ENCODE data around the gene ZNG1B.
"Not testable (repeated sequence)": the region's sequence is repeated elsewhere in the genome, so short reads cannot be mapped to it uniquely, and the experiment has no call there.

ZNG1B gene

DNA sequence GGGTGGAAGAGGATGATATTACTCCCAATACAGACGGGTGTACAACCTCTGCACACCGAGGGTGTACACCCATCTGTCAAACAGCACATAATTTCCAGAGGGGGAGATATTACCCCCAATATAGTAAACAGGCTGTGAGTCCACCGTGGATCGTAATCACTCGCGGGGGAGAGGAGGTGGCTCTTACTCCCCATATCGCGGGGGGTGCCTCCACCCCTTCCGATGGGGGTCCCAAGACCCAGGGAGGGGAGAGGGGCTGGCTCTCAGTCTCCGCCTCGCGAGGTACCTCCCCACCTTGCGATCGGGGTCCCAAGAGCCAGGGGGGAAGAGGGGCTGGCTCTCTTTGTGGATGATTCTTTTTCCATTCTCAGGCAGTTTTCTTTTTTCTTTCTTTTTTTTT, 74.4 kb downstream of the ZNG1B start:
- not testable (repeated sequence) for H3K4me3 ChIP-seq (IDR thresholded peaks at IDR 0.05; ENCODE audit: insufficient read depth, low read depth, low read length); H3K4me2 ChIP-seq; H3K36me3 ChIP-seq (ENCODE audit: insufficient read depth); H3K4me1 ChIP-seq (ENCODE audit: low read depth, poor library complexity, severe bottlenecking); H3K27ac ChIP-seq; H3K9ac ChIP-seq; H3K79me2 ChIP-seq (ENCODE audit: insufficient read depth, low read depth); H3K27me3 ChIP-seq (ENCODE audit: insufficient read depth, low read depth); H2AFZ ChIP-seq (ENCODE audit: low read depth); H4K20me1 ChIP-seq (ENCODE audit: insufficient read depth)

DNA sequence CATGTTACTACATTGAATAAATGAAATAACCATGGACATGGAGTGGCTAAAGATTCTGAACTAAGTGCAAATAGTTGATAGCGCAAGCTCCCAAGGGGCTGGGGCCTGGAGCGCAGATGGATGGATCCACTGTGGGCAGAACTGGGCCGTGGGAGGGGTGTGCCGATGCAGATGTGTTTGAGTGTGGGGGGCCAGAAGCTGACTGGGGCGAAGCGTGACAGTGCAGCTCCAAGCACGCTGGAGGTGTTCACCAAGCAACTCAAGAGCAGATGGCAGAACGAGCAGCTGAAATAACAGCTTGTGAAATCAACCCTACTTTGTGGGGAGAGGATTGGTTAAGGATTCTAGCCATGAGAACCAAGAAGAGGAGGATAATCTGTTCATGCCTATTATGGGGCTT, 78.0 kb downstream of the ZNG1B start:
- not testable (repeated sequence) for H4K20me1 ChIP-seq (ENCODE audit: insufficient read depth); H3K79me2 ChIP-seq (ENCODE audit: insufficient read depth, low read depth); H3K4me3 ChIP-seq (IDR thresholded peaks at IDR 0.05; ENCODE audit: insufficient read depth, low read depth, low read length); H3K4me1 ChIP-seq (ENCODE audit: low read depth, poor library complexity, severe bottlenecking); H3K9ac ChIP-seq; H3K27me3 ChIP-seq (ENCODE audit: insufficient read depth, low read depth); H3K36me3 ChIP-seq (ENCODE audit: insufficient read depth); H3K4me2 ChIP-seq; H3K27ac ChIP-seq; H2AFZ ChIP-seq (ENCODE audit: low read depth)

DNA sequence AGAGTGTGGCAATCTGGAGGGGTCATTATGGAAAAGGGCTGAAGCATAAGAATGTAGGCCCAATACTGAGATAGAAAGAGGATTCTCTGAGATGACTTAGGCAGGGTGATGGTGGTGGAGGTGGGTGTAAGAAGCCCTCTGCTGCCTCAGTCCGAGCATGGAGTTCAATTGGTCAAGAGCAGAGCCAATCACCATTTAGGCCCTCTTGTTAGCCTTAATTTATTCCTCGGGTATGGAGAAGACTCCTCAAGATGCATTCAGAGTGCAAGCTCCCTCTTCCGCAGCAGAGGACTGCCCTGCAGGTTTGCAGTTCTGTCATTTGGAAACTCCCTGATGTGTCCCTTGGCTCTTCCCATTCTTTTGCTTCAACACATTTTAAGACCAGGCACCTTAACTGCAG, 78.5 kb downstream of the ZNG1B start:
- H4K20me1 ChIP-seq (ENCODE audit: insufficient read depth); H3K36me3 ChIP-seq (ENCODE audit: insufficient read depth); H3K27me3 ChIP-seq (ENCODE audit: insufficient read depth, low read depth); H3K27ac ChIP-seq; H3K79me2 ChIP-seq (ENCODE audit: insufficient read depth, low read depth); H3K9ac ChIP-seq; H3K4me2 ChIP-seq; H3K4me3 ChIP-seq (IDR thresholded peaks at IDR 0.05; ENCODE audit: insufficient read depth, low read depth, low read length); H3K4me1 ChIP-seq (ENCODE audit: low read depth, poor library complexity, severe bottlenecking); H2AFZ ChIP-seq (ENCODE audit: low read depth): not testable (repeated sequence)

DNA sequence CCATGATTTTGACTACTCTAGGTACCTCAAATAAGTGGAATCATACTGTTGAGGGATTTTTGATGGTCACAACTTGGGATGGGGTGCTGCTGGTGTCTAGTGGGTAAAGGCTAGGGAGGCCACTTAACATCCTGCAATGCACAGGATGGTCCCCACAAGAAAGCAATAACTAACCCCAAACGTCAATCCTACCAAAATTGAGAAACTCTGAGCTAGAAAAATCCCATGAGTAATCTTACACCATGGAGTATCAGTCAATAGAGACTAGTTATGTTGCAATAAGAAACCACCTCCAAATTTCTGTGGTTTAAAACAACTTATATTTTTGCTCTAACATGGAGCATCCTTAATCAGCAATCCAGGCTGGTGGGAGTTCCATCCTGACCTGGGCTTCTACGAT, 79.5 kb downstream of the ZNG1B start:
- not testable (repeated sequence) for H3K36me3 ChIP-seq (ENCODE audit: insufficient read depth); H2AFZ ChIP-seq (ENCODE audit: low read depth); H3K27me3 ChIP-seq (ENCODE audit: insufficient read depth, low read depth); H3K79me2 ChIP-seq (ENCODE audit: insufficient read depth, low read depth); H3K4me2 ChIP-seq; H3K4me3 ChIP-seq (IDR thresholded peaks at IDR 0.05; ENCODE audit: insufficient read depth, low read depth, low read length); H3K4me1 ChIP-seq (ENCODE audit: low read depth, poor library complexity, severe bottlenecking); H3K9ac ChIP-seq; H3K27ac ChIP-seq; H4K20me1 ChIP-seq (ENCODE audit: insufficient read depth)

DNA sequence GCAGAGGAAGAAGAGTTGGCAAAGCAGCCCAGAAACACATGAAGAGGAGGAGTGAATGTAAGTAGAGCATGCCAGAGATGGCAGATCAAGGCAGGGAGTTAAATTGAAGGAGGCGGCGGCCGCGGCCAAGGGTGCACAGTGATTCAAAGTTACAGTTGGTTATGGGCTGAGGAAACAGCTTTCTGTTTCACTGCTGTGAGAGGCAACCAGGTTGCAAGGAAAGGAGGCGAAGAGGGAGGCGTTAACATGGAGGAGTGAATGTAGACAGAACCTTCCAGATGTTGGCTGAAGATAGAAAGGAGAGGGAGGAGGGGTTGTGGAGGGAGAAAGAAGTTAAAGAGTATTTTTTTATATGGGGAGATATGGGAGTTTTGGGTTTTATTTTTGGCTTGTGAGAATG, 83.3 kb downstream of the ZNG1B start:
- not testable (repeated sequence) for H3K27me3 ChIP-seq (ENCODE audit: insufficient read depth, low read depth); H3K9ac ChIP-seq; H3K36me3 ChIP-seq (ENCODE audit: insufficient read depth); H3K79me2 ChIP-seq (ENCODE audit: insufficient read depth, low read depth); H3K27ac ChIP-seq; H3K4me1 ChIP-seq (ENCODE audit: low read depth, poor library complexity, severe bottlenecking); H4K20me1 ChIP-seq (ENCODE audit: insufficient read depth); H3K4me3 ChIP-seq (IDR thresholded peaks at IDR 0.05; ENCODE audit: insufficient read depth, low read depth, low read length); H3K4me2 ChIP-seq; H2AFZ ChIP-seq (ENCODE audit: low read depth)

DNA sequence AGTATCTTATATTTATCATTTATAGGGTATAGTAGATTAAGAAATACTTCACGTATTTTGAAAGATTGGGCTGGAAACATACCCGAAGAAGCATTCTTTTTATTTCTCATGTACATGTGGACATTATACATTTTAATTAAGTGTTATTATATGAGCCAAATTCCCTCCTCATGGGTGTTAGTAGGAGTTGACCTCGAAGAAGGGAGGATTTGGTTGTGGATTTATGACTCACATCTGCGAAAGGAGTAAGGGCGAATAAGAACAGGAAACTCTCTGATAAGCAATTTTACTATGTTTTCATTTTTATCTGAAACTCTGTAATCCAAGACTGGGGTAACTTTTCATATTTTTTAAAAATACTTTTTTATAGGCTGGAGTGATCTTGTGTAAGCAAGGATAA, 84.0 kb downstream of the ZNG1B start:
- not testable (repeated sequence) for H3K9ac ChIP-seq; H3K4me1 ChIP-seq (ENCODE audit: low read depth, poor library complexity, severe bottlenecking); H3K36me3 ChIP-seq (ENCODE audit: insufficient read depth); H3K79me2 ChIP-seq (ENCODE audit: insufficient read depth, low read depth); H3K27me3 ChIP-seq (ENCODE audit: insufficient read depth, low read depth); H3K27ac ChIP-seq; H3K4me3 ChIP-seq (IDR thresholded peaks at IDR 0.05; ENCODE audit: insufficient read depth, low read depth, low read length); H4K20me1 ChIP-seq (ENCODE audit: insufficient read depth); H2AFZ ChIP-seq (ENCODE audit: low read depth); H3K4me2 ChIP-seq

DNA sequence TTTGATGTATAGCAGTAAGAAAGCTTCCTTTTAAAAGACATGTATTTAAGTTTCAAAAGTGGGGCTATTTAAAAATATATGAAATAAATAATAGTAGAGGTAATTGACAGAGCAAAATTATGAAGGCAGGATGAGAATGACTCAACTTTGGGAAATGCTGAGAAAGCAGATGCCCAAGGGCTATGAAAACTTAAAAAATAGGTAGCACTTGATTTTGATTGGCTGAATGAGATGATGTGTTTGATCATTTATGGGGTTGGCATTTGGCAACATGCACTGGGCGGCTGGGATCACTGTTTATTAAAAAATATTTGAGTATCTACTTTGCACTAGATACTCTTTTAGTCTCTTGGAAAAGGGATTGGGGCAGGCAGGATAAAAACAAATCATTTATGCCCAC, 87.5 kb downstream of the ZNG1B start:
- not testable (repeated sequence) for H3K27ac ChIP-seq; H3K4me3 ChIP-seq (IDR thresholded peaks at IDR 0.05; ENCODE audit: insufficient read depth, low read depth, low read length); H3K4me2 ChIP-seq; H3K4me1 ChIP-seq (ENCODE audit: low read depth, poor library complexity, severe bottlenecking); H3K36me3 ChIP-seq (ENCODE audit: insufficient read depth); H2AFZ ChIP-seq (ENCODE audit: low read depth); H4K20me1 ChIP-seq (ENCODE audit: insufficient read depth); H3K79me2 ChIP-seq (ENCODE audit: insufficient read depth, low read depth); H3K9ac ChIP-seq; H3K27me3 ChIP-seq (ENCODE audit: insufficient read depth, low read depth)

DNA sequence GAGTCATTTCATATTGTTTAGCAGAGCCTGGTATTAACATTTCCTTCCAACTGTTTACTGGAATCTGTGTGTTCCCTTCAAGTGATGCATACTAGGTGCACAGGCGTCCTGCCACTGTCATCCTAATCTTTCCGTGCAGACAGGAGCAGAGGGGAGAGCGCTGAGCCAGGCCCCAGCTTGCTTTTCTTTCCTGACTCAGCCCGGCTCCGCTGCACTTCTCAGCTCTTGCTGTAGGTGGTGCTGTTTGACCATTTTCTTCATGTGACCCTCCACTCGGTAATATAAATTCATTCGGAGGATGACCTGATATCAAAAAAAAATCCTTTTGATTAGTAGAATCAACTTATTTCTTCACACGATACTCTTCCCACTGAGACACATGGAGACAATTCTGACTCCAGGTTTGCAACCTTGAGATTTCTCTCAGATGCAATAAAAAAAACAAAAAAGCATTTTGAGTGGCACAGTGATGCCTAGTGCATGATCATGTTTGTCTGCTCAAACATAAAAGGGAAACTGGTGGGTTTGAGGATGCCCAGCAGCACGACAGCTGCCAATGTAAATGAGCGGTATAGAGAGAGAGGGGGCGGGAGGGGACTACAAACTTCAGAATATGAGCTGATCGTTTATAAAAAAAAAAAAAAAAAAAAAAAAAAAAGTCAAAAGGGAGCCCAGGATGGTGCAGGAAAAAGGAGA, 90.0 kb downstream of the ZNG1B start:
- H3K27me3 ChIP-seq (ENCODE audit: insufficient read depth, low read depth); H3K36me3 ChIP-seq (ENCODE audit: insufficient read depth); H2AFZ ChIP-seq (ENCODE audit: low read depth); H3K4me3 ChIP-seq (IDR thresholded peaks at IDR 0.05; ENCODE audit: insufficient read depth, low read depth, low read length); H3K9ac ChIP-seq; H3K27ac ChIP-seq; H3K4me1 ChIP-seq (ENCODE audit: low read depth, poor library complexity, severe bottlenecking); H4K20me1 ChIP-seq (ENCODE audit: insufficient read depth); H3K79me2 ChIP-seq (ENCODE audit: insufficient read depth, low read depth); H3K4me2 ChIP-seq: not testable (repeated sequence)

DNA sequence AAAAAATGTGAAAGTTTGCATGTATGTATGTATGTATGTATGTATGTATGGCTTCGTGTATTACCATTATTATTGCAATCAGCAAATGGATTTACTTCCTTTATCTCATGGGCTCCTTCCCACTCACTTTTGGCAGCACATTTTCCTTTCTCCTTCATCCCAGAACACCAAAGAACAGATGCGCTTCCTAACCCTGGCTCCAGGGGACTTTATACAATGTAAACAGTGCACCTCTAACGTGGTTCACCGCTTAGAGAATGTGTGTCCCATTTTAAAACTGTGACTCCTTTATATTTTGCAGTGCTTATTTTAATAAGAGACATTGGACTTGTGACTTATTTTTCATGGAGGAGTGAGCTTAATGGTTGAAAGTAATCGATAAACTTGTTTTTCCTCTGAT, 90.6 kb downstream of the ZNG1B start:
- H2AFZ ChIP-seq (ENCODE audit: low read depth); H3K4me1 ChIP-seq (ENCODE audit: low read depth, poor library complexity, severe bottlenecking); H3K4me3 ChIP-seq (IDR thresholded peaks at IDR 0.05; ENCODE audit: insufficient read depth, low read depth, low read length); H4K20me1 ChIP-seq (ENCODE audit: insufficient read depth); H3K4me2 ChIP-seq; H3K36me3 ChIP-seq (ENCODE audit: insufficient read depth); H3K79me2 ChIP-seq (ENCODE audit: insufficient read depth, low read depth); H3K27ac ChIP-seq; H3K27me3 ChIP-seq (ENCODE audit: insufficient read depth, low read depth); H3K9ac ChIP-seq: not testable (repeated sequence)

DNA sequence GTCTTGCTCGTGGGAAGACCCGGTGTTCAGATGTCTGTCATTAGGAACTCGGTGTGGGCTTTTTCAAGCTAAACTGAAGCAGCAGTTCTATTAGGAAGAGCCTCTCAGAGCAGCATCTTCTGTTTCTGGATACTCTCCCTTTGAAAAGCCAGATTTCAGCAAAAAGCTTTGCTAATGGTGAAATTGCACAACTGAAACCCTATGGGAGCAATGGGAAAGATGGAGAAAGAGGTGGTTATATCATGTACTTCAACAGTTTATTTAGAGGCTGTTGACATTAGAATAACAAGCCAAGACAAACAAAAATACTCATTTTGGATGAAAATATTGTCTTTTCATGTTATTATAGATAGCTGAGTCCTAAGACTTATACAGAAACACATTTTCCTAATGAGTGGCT, 91.4 kb downstream of the ZNG1B start:
- H3K27me3 ChIP-seq (ENCODE audit: insufficient read depth, low read depth); H3K36me3 ChIP-seq (ENCODE audit: insufficient read depth); H3K4me1 ChIP-seq (ENCODE audit: low read depth, poor library complexity, severe bottlenecking); H3K27ac ChIP-seq; H2AFZ ChIP-seq (ENCODE audit: low read depth); H3K79me2 ChIP-seq (ENCODE audit: insufficient read depth, low read depth); H4K20me1 ChIP-seq (ENCODE audit: insufficient read depth); H3K4me2 ChIP-seq; H3K4me3 ChIP-seq (IDR thresholded peaks at IDR 0.05; ENCODE audit: insufficient read depth, low read depth, low read length); H3K9ac ChIP-seq: not testable (repeated sequence)

DNA sequence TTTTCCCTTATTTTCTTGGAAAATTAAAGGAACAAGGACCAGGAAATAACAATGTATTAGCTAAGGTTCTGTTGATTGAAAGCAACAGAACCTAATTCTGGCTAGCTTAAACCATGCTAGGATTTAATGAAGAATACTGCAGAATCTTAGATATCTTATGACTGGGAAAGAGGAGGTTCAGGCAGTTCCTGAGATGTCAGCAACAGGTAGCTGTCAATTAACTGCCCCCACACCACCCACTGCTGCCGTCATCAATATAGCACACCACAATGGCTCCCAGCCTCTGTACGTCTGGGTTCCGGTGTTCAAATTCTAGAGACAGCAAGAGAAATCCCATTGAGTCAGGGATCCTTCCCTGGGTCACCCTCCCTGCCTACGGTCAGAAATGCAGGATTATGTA, 95.5 kb downstream of the ZNG1B start:
- not testable (repeated sequence) for H3K27me3 ChIP-seq (ENCODE audit: insufficient read depth, low read depth); H3K4me1 ChIP-seq (ENCODE audit: low read depth, poor library complexity, severe bottlenecking); H3K27ac ChIP-seq; H3K79me2 ChIP-seq (ENCODE audit: insufficient read depth, low read depth); H3K9ac ChIP-seq; H2AFZ ChIP-seq (ENCODE audit: low read depth); H3K36me3 ChIP-seq (ENCODE audit: insufficient read depth); H3K4me3 ChIP-seq (IDR thresholded peaks at IDR 0.05; ENCODE audit: insufficient read depth, low read depth, low read length); H3K4me2 ChIP-seq; H4K20me1 ChIP-seq (ENCODE audit: insufficient read depth)
